G401.6 (cell line): Measurements from ENCODE around the gene PRIMA1.
"Not testable (repeated sequence)": the region's sequence is repeated elsewhere in the genome, so short reads cannot be mapped to it uniquely, and the experiment has no call there.

Experiments used
- FAIRE-seq: peaks from 2 replicates; lab custom pipeline; 2012; peaks lifted over from hg19 to GRCh38; lab: Jason Lieb, UNC

The PRIMA1 gene

GRCh38 chr14:93788293-93788542 is at the start of gene PRIMA1:
TSS of gene PRIMA1 (minus strand) at chr14:93788485. CDS start at chr14:93787718, 767 bp downstream.
- FAIRE-seq: no peak

- FAIRE-seq: no peak
These were observed 46.5 kb upstream of the PRIMA1 start for GRCh38 chr14:93834699-93835371.

- no peak for FAIRE-seq
These were observed 44.4 kb upstream of the PRIMA1 start for GRCh38 chr14:93832665-93833064.

GRCh38 chr14:93832081-93832480 is 43.8 kb upstream of the PRIMA1 start:
- no peak for FAIRE-seq

- FAIRE-seq: no peak
These were observed 42.6 kb upstream of the PRIMA1 start for GRCh38 chr14:93830753-93831461.

- FAIRE-seq: no peak
These were observed 41.7 kb upstream of the PRIMA1 start for GRCh38 chr14:93829839-93830481.

GRCh38 chr14:93825235-93825553 is 36.9 kb upstream of the PRIMA1 start:
- FAIRE-seq: no peak

GRCh38 chr14:93824518-93825234 is 36.4 kb upstream of the PRIMA1 start:
- FAIRE-seq: no peak

GRCh38 chr14:93824076-93824475 is 35.8 kb upstream of the PRIMA1 start:
- no peak for FAIRE-seq

- FAIRE-seq: no peak
These were observed 32.8 kb upstream of the PRIMA1 start for GRCh38 chr14:93821051-93821450.

GRCh38 chr14:93818857-93819256 is 30.6 kb upstream of the PRIMA1 start:
- no peak for FAIRE-seq

- no peak for FAIRE-seq
These were observed 23.4 kb upstream of the PRIMA1 start for GRCh38 chr14:93811676-93812075.

GRCh38 chr14:93811020-93811419 is 22.7 kb upstream of the PRIMA1 start:
- no peak for FAIRE-seq

GRCh38 chr14:93809491-93810420 is 21.5 kb upstream of the PRIMA1 start:
- not testable (repeated sequence) for FAIRE-seq

GRCh38 chr14:93804654-93805053 is 16.4 kb upstream of the PRIMA1 start:
- no peak for FAIRE-seq

GRCh38 chr14:93803408-93804318 is 15.4 kb upstream of the PRIMA1 start:
- no peak for FAIRE-seq

- no peak for FAIRE-seq
These were observed 12.0 kb upstream of the PRIMA1 start for GRCh38 chr14:93799989-93800921.

- no peak for FAIRE-seq
These were observed 11.3 kb upstream of the PRIMA1 start for GRCh38 chr14:93799617-93799988.

- no peak for FAIRE-seq
These were observed 9.3 kb upstream of the PRIMA1 start for GRCh38 chr14:93797536-93797935.

GRCh38 chr14:93797071-93797470 is 8.8 kb upstream of the PRIMA1 start:
- FAIRE-seq: no peak
